HG02870 (cell line): ENCODE measurements around the gene GIPC3.

Experiments
- ATAC-seq: cut with Tn5 transposase; IDR thresholded peaks from one replicate; pipeline ENCODE4 v1.9.1; 2021; ENCODE audit warnings: mild to moderate bottlenecking, moderate library complexity; ENCODE audit not compliant: unreplicated experiment

The GIPC3 gene, protein sequence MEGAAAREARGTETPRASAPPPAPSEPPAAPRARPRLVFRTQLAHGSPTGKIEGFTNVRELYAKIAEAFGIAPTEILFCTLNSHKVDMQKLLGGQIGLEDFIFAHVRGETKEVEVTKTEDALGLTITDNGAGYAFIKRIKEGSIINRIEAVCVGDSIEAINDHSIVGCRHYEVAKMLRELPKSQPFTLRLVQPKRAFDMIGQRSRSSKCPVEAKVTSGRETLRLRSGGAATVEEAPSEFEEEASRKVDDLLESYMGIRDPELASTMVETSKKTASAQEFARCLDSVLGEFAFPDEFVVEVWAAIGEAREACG

DNA sequence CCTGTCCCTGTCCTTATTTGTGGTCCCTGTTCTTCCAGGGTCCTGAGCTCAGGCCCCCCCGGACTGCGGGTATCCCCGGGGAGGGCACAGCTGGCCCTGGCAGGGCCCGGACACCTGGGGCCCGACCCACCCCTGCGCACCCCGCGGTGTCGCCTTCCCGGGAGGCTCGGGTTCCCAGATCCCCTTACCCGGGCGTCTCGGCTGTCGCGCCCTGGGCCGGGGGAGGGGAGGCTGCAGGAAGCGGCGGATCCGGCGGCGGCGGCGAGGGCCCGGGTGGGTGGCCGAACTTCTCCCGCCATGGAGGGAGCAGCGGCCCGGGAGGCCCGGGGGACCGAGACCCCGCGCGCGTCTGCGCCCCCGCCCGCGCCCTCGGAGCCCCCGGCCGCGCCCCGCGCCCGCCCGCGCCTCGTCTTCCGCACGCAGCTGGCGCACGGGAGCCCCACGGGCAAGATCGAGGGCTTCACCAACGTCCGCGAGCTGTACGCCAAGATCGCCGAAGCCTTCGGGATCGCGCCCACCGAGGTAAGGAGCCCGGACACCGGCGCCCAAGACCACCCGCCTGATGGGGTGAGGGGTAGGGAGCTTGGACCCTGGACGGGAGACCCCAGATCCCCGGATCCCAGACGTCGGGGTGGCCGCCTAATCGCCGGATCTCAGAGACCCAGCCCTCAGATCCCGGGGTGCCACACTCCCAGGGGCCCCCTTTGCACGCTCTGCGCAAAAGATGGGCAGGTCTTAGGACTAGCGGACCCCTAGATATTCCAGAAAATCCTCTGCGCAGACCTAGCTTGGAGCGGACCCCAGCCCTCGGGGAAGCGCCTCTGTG lies at the start of gene GIPC3:
TSS of gene GIPC3 (plus strand) at position 178 of the 826 bp plus-strand sequence. CDS start at position 298, 120 bp downstream.
- no peak for ATAC-seq

DNA sequence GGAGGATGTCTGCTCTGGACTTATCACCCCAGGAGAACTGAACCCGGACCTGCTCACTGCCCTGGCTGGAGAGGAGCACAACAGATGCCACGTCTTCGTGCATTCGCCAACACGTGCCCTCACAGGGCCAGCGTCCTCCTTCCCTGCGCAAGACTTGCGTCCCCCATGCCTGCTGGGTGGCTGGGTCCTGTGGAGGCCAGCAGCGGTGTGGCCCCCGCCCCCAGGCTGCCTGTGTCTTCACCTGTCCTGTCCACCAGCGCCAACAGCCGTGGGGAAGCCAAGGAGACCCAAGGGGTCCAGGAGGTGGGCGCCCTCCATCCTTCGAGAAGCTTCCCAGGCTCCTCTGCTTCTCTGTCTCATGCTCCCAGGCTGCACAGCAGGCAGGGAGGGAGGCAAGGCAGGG lies 49.7 kb upstream of the GIPC3 start:
- ATAC-seq: no peak

DNA sequence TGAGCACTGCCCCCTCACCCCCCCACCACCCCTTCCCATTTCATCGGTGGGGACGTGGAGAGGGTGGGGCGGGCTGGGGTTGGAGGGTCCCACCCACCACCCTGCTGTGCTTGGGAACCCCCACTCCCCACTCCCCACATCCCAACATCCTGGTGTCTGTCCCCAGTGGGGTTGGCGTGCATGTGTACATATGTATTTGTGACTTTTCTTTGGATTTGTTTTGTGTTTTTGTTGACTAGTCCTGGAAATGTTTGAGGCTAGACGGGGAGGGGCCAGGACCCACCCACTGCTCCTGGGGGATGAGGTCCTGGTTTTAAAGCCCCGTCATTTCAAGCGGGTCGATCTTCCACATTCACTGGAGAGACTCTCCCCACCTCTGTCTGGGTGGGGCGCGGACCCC lies 49.3 kb upstream of the GIPC3 start:
- ATAC-seq: no peak

DNA sequence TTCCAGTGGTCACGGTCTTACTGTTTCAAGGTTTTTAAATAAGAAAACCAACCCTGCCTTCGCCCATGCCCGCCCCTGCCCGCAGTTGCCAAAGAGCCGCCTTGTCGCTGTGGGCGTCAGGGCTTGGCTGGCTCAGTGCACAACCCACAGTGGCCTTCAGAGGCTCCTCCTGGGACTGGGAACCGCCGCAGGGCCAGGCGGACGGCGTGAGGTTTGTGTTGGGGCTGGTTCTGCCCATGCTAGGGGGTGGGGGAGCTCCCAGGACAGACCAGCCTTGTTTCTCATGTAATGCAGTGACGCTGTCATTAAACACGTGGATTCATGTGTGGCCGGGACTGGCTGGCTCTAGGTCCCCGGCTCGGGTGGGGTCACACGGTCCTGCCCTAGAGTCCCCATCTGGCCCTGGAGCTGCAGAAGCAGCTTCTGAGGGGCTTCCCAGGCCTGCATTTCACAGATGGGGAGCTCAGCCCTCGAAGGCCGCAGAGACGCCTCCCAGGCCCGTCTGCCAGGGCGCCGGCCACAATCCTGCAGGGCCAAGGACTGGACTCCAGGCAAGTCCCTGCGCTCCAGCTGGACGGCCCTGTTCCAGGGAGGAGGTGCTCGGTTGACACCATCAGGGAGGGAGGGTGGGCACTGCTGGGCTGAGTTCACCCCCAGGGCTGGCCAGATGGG lies 48.7 kb upstream of the GIPC3 start:
- ATAC-seq: no peak

DNA sequence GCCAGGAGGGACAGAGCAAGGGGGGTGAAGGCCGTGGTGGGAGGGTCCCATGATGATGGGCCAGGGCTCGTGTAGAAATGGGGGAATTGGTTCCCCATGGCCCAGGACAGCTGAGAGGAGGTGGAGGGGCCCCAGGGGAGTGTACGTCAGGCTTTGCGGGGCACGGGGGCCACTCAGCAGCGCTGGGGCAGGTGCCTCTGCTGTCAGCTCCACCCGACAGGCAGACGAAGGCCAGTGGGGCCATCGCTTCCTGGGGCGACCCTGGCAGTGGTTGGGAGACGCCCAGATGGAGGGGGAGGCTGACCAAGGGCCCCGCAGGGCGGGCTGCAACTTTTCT lies 48.2 kb upstream of the GIPC3 start:
- no peak for ATAC-seq

DNA sequence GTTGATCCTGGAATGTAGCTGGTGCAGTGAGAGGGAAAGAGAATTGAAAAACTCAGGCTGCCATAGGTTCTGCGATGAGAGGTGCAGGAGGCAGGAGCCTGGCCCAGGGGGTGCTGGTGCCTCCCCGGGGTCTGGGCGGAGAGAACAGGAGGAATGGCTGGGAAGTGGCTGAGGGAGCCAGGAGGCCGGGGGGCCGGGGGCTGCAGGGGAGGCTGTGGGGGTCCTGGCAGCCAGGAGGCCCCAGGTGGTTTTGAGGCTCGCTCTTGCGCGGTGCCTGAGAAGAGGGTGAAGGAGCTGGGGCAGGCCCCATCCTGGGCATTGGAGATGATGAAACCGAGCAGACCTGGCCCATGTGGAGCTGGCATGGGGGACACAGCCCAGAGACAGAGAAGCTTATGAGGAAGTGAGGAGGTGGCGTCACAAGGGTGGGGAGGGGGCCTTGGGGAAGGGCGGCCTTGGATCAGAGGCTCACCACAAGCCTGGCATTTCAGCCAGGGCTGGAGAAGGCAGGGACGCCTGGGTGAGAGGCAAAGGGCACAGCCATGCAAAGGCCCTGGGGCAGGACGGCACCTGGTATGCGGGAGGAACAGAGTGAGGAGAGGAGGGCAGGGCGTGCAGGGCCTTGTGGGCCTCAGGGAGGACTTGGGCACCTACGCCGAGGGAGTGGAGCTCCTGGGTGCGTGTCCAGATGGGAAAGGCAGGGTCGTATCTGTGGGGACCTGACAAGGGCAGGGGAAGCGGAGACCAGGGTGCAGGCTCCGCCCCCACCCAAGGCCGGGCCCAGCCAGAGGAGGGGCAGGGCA lies 47.6 kb upstream of the GIPC3 start:
- no peak for ATAC-seq

DNA sequence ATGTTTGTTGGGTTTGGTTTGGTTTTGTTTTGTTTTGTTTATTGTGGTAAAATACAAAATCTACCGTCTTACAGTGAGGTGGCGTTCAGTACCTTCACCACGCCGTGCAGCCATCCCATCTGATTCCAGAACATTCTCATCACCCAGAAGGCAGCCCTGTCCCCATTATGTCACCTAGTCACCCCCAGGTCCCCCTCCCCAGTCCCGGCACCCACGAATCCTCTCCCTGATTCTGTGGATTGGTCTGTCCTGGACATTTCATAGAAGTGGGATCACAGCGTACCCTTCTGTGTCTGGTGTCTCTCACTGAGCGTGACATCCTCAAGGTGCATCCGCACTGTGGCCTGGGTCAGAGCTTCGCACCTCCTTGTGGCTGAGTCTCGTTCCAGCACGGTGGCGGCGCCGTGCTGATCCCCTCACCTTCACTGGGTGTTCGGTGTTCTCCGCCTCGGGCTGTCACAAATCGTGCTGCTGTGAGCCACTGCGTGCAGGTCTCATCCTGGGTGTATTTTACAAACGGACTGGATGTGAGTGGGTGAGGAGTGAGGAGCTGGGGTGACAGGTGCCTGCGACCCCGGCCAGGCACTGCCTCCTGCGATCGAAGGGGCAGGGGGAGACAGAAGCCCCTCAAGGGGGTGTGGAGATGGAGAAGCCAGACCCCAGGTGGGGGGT lies 46.9 kb upstream of the GIPC3 start:
- ATAC-seq: no peak

DNA sequence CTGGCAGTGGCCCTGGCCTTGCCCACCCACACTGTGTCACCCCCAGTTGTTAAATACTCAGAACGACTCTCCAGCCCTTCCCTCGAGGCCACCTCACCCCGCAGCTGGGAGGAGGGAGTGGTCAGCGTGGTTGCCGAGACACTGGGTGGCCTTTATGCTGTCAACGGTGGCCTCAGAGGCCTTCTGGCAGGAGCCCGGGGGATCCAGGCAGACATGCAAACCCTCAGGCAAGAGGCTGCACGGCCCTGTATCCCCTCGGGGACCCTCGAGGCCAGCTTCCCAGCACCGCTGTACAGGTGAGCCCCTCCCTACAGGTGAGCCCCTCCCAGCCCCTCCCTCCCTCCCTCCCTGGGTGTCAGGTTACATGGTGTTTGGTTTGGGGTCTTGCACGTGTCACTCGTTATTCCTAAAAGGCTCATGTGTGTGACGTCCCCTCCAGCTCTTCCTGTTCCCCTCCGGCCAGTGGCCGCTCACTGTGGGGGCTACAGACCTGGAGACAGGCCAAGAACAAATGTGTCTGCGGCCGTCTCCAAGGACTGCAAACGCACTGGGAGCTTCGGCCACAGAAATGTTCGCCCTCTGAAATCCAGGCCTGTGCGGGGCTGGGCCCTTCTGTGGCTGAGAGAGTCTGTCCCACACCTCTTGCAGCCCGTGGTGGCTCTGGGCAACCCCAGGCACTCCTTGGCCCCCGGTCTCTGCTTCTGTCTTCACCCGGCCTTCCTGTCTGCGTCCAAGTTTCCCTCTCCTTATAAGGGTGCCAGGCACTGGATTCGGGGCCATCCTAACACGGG lies 46.1 kb upstream of the GIPC3 start, which contains the start of gene TEKTIP1:
TSS of gene TEKTIP1 (plus strand) at position 210 of the 791 bp plus-strand sequence. CDS start at position 214, 4 bp downstream.
- ATAC-seq: no peak

DNA sequence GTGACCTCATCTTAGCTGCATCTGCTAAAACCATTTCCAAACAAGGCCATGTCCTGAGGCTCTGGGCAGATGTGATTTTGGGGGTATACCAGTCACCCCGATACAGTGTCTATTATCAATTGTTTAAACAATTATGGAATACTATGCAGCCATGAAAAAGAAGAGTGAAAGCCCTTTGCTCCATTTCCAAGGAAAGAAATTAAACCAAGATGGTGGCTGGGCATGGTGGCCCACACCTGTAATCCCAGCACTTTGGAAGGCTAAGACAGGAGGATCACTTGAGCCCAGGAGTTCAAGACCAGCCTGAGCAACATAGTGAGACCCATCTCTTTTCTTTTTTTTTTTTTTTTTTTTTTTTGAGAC lies 45.5 kb upstream of the GIPC3 start:
- no peak for ATAC-seq

DNA sequence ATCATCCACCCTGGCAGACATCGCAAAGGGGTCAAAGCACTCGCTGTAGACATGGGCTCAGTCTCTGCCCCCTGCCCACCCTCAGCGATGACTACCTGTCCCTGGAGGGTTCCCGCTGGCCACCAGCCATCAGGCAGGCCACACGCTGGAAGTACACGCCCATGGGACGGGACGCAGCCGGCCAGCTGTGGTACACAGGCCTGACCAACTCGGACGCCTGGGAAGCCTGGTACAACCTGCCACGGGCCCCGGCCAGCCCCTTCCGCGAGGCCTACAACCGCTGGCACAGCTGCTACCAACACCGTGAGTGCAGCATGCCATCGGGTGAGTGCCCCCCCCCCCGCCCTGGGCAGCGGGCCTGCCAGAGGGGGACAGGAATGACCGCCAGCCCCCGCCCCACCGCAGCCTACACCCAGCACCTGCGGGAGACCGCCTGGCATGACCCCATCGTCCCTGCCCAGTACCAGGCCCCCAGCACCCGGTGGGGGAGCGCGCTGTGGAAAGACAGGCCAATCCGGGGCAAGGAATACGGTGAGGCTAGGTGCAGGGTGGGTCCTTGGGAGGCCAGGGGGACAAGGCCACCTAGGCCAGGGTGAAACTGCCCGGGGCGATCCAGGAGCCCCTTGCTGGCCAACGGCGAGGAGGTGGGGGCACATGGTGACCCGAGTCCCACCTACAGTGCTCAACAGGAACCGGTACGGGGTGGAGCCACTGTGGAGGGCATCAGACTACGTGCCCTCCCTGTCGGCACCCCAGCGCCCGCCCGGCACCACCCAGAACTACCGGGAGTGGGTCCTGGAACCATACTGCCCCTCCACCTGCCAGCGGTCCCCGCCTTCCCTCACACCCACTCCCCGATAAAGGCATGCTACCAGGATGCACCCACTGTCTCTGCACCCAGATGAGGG lies 41.9 kb upstream of the GIPC3 start:
- no peak for ATAC-seq

DNA sequence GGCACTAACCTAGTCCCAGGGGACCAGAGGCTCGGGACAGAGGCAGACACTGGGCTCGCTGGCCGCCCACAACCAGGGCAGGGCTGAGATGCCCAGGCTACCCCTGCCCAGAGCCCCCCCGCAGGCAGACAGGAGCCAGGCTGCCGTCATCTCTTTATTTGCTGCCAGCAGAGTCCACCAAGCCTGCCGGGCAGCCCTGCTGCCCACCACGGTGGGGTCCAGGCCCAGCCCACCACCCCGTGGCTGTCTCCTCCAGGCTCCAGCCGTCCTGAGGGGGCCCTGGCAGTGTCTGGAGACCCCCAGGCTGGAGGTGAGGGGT lies 41.3 kb upstream of the GIPC3 start:
- no peak for ATAC-seq

DNA sequence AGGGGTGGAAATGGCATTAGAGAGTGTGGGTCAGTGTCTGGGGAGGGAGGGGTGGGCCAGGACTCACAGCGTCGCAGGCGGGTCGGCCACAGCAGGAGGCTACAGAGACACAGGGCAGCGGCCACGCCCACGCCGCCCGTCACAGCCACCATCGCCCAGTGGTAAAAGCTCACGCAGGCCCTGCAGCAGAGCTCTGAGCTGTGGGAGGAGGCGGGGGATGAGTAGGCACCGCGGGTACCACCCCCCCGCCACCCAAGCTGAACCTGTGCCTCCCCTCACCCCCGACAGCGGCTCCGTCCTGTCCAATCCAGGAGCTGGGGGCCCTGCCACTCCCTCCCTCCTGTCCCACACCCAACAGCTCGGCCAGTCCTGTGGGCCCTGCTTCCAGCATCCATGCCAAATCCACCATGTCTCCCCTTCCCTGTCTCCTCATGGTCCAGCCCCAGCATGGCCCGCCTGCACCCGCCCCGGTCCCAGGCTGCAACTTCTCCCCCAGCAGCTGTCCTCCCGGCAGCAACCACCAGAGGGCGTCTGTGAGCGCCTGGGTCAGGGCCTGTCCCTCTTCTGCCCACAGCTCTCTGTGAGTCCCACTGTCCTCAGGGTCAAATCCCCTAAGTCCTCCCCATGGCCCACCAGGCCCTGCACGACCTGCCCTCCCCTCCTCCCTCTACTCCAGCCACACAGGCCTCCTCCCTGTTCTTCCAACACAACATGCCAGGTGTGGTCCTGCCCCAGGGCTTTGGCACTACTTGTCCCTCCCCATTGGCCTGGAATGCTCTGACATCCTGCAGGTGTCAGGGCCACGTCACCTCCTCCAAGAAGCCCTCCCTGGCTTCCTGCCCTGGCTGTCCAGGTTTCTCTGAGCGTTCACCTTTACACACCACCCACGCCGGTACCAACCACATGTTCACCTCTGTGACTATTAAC lies 40.3 kb upstream of the GIPC3 start:
- no peak for ATAC-seq

DNA sequence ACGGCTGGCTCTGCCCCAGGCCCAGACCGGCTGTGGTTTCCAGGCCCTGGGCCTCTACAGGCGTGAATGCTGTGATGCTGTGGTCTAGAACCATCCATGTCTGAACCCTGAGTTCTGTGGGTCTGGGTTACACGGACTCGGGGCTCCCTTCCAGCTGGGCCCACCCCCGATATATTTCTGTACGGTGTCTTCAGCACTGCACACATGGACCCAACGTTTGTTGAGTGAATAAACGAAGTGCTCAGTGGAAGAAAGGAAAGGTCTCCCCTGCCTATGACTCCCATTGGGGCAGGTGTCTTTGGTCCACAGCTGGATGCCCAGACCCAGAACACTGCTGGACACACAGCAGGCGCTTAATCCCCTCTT lies 39.6 kb upstream of the GIPC3 start:
- ATAC-seq: no peak

DNA sequence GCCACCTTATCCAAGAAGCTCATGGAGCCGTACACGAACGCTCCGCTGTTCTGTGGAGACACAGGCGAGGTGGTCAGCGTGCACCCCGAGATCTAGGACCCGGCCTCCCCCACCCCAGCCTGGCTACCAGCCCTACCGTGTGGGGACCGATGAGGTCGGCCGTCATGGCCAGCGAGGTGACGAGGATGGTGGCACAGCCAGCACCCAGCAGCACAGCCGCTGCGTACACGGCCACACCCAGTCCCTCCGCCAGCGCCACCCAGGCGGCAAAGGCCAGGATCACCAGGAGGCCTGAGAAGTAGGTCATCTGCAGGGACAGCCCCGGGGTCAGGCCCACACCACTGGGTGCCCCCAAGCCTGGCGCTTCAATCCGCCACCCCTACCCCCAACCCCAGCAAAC lies 39.2 kb upstream of the GIPC3 start:
- ATAC-seq: no peak

DNA sequence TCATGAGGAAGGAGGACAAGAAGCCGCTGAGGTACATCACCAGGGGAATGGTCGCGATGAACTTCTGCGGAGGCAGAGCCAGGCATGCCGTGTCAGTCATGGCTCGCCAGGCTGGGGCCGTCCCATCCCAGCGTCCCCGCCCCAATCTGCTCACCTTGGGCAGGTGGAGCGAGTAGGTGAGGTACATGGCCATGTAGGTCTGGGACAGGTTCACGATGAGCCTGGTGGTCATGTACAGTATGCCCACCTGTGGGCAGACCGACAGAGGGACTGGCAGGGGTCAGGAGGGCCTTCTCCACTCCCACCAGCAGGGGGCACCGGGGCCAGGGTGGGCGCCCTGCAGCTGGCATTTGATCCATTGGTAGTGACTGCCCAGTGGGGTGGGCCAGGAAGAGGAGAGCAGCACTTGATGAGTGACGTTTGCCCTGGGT lies 38.0 kb upstream of the GIPC3 start:
- ATAC-seq: no peak

DNA sequence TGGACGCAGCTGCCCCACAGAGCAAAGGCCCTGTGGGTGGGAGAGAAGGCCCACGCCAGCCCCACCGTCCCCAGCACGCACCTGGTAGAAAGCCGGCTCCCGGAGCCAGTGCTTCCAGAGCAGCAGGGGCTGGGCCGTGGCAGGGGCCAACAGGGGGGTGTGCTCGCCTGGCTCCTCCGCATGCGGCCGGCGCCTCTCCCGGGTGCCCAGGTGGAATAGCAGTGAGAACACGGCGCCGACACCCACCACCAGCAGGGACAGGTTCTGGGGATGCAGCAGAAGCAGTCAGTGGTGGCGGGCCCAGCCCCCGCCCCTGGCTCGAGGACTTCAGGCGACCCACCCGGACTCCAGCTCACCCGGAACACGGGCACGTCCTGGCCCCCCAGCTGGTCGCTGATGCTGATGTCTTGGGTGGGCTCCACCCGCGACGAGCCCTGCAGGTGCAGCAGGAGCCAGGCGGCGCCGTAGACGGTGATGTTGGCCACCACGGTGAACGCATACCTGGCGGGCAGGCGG lies 37.5 kb upstream of the GIPC3 start:
- no peak for ATAC-seq

DNA sequence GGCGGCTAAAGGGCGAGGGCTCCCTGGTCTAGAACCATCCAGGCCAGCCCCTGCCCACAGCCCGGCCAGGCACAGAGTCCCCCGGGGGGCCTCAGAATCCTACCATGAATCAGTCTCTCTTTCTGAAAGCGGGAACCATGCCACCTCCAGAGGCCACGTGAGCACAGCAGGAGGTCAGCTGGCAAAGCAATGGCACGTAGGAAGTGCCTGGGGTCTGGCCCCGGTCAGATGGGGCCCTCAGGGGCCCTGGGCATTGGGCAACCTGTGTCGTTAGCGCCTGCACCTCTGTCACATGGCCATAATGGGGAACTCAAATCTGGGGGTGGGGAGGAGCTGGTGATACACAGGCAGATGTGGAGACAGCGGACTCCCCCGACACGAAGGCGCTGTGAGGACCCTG lies 36.7 kb upstream of the GIPC3 start:
- no peak for ATAC-seq

DNA sequence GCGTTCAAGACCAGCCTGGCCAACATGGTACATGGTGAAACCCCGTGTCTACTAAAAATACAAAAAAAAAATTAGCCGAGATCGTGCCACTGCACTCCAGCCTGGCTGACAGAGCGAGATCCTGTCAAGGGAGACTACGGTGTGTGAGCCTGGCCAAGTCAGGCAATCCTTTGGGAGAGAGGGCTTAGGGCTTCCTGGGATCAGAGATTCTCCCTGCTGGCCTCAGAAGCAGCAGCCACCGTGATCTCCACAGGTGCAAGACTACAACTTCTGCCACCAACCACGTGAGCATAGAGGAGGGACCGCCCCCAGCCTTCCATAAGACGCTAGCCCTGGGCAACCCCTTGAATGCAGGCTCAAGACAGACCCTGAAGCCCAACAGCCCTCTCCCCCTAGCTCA lies 35.5 kb upstream of the GIPC3 start:
- no peak for ATAC-seq
